ENCODE results near the gene RBP2.

The RBP2 gene

DNA sequence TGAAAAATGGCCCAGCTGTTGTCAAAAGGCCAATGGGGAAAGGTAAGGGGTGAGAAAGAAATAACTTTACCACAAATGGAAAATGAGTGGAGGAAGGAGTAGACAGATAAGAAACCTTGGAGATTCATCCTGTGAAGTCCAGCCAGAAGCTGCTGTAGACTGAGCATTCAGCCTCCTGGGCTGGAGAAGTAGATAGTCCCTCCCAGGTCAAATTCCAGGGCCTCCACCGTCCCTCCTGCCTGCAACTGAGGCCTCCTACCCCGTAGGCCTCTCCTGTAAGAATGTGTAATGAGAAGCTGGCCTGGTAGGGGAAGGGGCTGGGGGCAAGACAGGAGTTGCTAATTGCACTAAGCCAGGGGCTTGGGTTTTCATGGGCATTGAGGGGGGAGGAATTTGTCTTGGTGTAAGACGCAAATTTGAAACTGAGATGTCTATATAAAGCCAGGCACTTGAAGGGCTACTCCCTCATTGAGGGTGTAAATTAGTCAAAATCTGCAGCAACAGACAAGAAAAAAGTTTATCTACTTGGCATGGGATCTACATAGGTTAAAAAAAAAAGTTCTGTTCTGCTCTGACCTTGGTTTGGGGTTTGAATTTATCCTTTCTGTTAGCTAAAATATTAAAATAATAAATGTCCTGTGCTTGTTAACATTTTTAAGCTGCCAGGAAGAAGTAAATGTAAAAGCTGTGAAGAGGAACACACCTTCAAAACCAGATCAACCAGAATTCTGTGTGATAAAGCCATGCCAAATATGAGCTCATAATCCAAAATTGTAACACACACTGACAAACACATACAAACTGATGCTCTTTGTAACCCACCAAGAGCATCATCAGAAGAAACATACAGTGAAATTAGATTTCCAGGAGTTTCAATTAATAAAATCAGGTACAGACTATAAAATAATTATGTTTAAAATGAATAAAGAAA is 1.7 kb upstream of the RBP2 start:
- DNase-seq: no peak

- DNase-seq: no peak
Measured at GRCh38 chr3:139473155-139473771, 3.1 kb downstream of the RBP2 start.

GRCh38 chr3:139472380-139473010 is 3.8 kb downstream of the RBP2 start:
- DNase-seq: no peak

GRCh38 chr3:139470199-139470598 is 6.1 kb downstream of the RBP2 start:
- DNase-seq: no peak

DNA sequence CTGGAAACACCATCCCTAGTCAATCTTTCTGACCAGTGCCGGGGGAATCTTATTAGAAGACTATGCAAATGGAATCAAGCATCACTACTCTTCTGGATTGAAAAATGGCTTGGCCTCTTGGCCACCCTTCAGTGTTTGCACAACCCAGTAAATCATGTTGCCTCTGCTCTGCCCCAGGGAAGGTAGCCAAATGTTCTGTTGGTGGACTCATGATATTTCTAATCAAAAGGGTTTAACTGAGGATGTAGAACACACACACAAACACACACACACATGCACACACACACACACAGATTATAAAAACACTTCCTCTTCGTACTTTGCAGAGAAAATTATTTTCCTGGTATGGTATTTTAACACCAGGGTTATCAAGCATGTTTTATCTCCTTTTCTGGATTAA is 7.9 kb downstream of the RBP2 start:
- no peak for DNase-seq

DNA sequence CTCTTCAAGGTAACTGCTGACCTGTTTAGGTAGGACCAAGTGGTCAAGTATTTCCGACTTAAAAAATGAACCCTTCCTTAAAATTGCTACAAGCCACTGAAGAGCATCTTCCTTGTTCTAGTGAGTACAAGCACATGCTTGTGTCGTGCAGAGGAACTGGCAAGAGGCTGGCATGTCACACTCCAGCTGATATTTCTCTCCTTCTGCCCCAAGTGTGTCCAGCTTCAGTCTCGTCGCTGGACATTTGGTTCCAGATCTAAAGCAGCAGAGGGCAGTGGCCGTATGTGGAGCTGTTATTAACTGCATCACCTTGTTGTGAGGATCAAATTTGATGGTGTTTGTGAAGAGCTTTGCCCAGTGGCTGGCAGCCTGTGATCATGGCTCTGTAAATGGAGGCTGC is 10.0 kb downstream of the RBP2 start:
- no peak for DNase-seq

DNA sequence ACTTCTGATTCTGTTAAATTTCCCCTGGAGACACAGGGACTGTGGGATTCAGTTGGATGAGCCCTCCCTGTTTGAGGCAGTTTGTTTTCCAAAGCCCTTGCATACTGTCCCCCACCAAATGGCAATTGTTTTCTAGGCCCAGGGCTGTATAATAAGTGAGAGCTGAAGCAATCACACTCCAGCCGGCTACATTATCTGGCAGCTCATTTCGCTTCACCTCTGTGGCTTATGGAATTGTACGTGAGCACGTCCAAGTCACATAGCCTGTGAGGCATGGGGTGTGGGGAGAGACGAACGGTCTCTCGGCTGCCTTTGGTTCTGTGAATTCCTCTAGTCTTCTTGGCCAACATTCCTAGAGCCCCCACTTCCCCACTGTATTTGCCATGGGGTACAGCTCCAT is 10.7 kb downstream of the RBP2 start:
- DNase-seq: no peak

DNA sequence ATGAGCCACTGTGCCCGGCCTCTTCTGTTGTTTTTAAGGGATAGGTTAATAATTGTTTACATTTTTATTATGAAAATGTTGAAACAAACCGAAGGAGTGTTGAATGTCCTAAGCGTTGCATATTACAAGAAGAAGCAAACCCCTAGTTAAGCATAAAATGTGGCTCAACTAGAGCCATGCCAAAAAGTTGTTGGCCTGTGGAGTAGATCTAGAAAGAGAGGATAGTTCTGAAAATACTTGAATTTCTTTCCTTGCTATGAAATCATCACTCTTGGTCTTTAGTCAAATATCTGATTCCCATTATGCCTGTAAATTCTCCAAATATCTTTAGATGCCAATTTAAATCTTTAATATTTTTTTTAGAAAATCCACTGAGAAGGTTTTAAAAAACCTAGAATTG is 12.8 kb downstream of the RBP2 start:
- no peak for DNase-seq

DNA sequence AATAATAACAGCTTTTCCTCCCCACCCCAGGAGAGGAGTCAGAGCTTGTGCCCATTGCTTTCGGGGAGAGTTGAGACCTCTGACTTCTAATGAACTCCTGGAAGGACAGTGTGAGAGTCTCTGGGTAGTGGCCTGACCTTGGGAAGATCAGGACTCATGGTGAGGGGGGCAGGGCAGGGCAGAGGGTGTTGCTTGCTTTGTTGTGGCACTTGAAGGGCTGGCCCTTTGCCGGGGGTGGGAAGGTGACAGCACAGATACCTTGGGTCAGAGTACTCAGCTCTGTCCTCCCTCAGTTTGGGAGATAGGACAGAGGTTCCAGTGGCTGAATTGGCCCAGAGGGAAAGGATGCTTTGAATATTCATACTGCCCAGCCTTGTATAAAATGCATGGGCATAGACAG is 15.8 kb downstream of the RBP2 start:
- no peak for DNase-seq

GRCh38 chr3:139460076-139460475 is 16.2 kb downstream of the RBP2 start:
- DNase-seq: no peak

- no peak for DNase-seq
Measured at GRCh38 chr3:139458348-139458747, 18.0 kb downstream of the RBP2 start.

- no peak for DNase-seq
Measured at GRCh38 chr3:139457066-139457465, 19.2 kb downstream of the RBP2 start.

- no peak for DNase-seq
Measured at GRCh38 chr3:139456386-139456785, 19.9 kb downstream of the RBP2 start.

GRCh38 chr3:139455855-139456254 is 20.5 kb downstream of the RBP2 start:
- no peak for DNase-seq

- no peak for DNase-seq
Measured at GRCh38 chr3:139455206-139455605, 21.1 kb downstream of the RBP2 start.

DNA sequence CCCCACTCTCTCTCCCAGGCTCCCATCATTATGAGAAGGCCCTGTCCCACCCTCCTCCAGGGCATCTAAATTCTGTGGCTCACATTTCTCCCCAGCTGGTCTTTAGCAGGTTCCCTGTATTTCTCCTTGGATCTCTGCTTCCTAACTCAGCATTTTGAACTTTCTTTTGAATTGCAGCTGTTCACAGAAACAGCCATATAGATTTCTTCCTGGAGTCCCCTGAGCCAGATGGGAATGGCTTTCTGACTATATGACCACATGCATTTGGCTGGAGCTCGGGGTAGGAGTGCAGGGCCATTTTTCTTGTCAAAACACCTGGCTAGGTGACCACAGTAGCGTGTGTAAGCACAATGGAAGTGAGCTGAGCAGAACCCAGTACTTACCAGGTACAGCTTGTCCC is 22.0 kb downstream of the RBP2 start:
- DNase-seq: no peak

DNA sequence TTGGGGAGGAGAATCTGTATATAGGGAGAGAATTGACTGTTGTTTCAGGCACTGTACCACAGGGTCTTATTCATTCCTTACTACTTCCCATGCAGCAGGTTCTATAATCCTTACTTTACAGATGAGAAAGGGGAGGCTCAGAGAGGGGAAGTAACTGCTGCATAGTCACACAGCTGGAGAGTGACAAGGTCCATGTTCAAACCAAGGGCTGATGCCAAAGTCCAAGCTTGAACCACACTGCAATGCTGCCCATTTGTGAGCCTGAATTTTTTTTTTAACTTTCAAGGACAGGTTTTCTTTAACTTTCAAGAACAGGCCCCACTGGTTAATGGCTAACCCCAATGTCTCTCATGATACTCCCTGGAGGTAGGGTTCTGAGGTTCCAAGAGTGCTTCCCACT is 26.2 kb downstream of the RBP2 start:
- no peak for DNase-seq

- DNase-seq: no peak
Measured at GRCh38 chr3:139449566-139449965, 26.8 kb downstream of the RBP2 start.

DNA sequence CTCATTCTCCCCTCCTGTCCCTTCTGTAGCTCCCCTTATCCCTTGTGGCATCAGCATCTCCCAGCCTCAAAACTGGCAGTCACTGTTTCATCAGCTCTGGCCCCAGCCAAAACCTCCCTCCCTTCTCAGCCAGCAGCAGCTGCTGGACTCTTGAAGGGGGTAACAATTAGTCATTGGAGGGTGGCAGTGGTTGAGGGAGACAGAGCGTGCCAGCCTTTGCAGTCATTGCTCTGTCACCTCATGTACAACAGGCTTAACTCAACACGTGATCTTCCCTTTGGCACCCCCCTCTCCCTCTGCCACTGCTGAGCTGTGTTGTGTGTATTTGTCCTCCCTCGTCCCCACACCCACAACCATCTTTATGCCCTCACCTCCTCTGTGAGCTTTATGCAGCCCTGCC is 28.2 kb downstream of the RBP2 start:
- no peak for DNase-seq

GRCh38 chr3:139447486-139447885 is 28.8 kb downstream of the RBP2 start:
- DNase-seq: no peak

GRCh38 chr3:139444446-139444845 is 31.9 kb downstream of the RBP2 start:
- DNase-seq: no peak

DNA sequence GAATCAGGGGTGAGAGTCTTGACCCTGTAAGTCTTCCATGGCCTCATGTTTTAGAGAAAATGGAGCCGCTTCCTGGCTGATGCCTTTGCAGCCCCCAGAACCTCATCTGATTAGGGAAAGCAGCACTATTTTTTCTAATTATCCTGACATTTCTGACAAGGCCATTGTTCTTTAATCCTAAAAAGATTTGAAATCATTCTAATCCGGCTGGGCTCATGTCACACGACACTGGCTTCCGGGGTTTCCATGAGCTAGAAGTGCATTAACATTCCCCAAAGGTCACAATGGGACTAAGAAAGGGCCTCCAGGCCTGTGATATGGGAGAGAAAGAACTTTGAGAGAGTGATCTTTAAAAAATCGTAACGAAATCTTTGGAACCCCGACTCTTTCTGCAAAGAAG is 33.1 kb downstream of the RBP2 start:
- DNase-seq: no peak

DNA sequence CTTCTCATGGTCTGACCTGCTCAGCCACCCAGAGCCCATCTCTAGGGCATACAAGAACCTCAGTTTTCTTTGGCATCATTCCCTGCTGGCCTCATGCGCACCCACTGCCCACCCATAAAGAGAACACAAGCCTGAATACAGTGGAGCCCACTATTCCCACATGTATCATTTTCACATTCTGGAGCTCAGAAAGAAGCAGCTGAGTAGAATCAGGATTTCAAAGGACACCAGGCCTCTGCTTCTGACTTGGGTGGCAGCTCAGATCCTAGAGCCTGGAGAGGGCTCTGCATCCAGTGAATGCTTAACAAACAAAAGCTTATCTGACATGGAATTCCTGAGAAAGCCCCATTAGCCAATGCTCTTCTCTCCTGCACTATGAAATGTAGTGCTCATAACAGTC is 34.7 kb downstream of the RBP2 start:
- DNase-seq: no peak

Measured in 8988T (cell line).